ENCODE results near the gene LNPK.

GRCh38 chr2:175879679-175880078 is 122.4 kb downstream of the LNPK start:
- TF ChIP-seq CTCF (IDR thresholded peaks at IDR 0.05) (no peak), EP300 (IDR thresholded peaks at IDR 0.05; ENCODE audit: low read depth) (no peak)
